Osteoblast (primary cell): ENCODE data around the gene CIC. TPM values are rescaled to one million over a fixed set of nuclear protein-coding genes. Genes with fewer than 3 reads are reported as not detected.

ENCODE experiments used
- DNase-seq: peaks from one replicate; pipeline ENCODE4 v3.0.0; 2011; ENCODE audit warnings: low spot score, mixed read lengths; ENCODE audit not compliant: insufficient read length; ENCODE audit errors: missing footprints
- H2AFZ ChIP-seq: 2 replicates; pipeline ENCODE4 v1.6.0; 2011; ENCODE audit warnings: mild to moderate bottlenecking, low read length
- H3K27ac ChIP-seq: 2 replicates; pipeline ENCODE4 v1.5.1; 2011; ENCODE audit warnings: mild to moderate bottlenecking, low read depth, low read length, moderate library complexity
- H3K27me3 ChIP-seq: 2 replicates; pipeline ENCODE4 v1.6.0; 2012; ENCODE audit warnings: mild to moderate bottlenecking, control low read depth, inconsistent platforms, low read length, moderate library complexity; ENCODE audit not compliant: insufficient read depth
- H3K36me3 ChIP-seq: 2 replicates; pipeline ENCODE4 v1.5.1; 2011; ENCODE audit warnings: mild to moderate bottlenecking, low read length, control low read depth, moderate library complexity; ENCODE audit not compliant: insufficient read depth
- H3K4me1 ChIP-seq: 2 replicates; pipeline ENCODE4 v1.5.1; 2011; ENCODE audit warnings: mild to moderate bottlenecking, low read length, control low read depth, moderate library complexity; ENCODE audit not compliant: insufficient read depth
- H3K4me2 ChIP-seq: 2 replicates; pipeline ENCODE4 v1.6.0; 2011; ENCODE audit warnings: mild to moderate bottlenecking, low read length; ENCODE audit not compliant: insufficient read depth
- H3K4me3 ChIP-seq: fragments of 200-600 bp; sonication (generic); 3 replicates; pipeline ENCODE4 v1.5.1; 2012; ENCODE audit warnings: mild to moderate bottlenecking, low read length, inconsistent platforms; ENCODE audit not compliant: insufficient read depth
- H3K79me2 ChIP-seq: 2 replicates; pipeline ENCODE4 v1.6.0; 2012; ENCODE audit warnings: mild to moderate bottlenecking, low read length, control low read depth, inconsistent platforms; ENCODE audit not compliant: insufficient read depth
- H3K9me3 ChIP-seq: 2 replicates; pipeline ENCODE4 v1.5.1; 2011; ENCODE audit warnings: low read depth, low read length, control low read depth
- H4K20me1 ChIP-seq: 2 replicates; pipeline ENCODE4 v1.6.0; 2012; ENCODE audit warnings: mild to moderate bottlenecking, low read length, control low read depth; ENCODE audit not compliant: insufficient read depth
- total RNA-seq: library from RNA; depleted of rRNA; stranded (reverse); fragments of >200 nt; gene quantifications from 2 replicates; pipeline ENCODE4 v1.2.3, GENCODE V29; 2012
- TF ChIP-seq, protein P1 (sequence below): IDR thresholded peaks from 2 replicates; pipeline ENCODE4 v1.5.1; 2011; ENCODE audit warnings: mild to moderate bottlenecking, low read depth, low read length, moderate library complexity; ENCODE audit errors: extremely low read depth

Gene CIC
- total RNA-seq, 1 donor = 39.1 TPM

DNA sequence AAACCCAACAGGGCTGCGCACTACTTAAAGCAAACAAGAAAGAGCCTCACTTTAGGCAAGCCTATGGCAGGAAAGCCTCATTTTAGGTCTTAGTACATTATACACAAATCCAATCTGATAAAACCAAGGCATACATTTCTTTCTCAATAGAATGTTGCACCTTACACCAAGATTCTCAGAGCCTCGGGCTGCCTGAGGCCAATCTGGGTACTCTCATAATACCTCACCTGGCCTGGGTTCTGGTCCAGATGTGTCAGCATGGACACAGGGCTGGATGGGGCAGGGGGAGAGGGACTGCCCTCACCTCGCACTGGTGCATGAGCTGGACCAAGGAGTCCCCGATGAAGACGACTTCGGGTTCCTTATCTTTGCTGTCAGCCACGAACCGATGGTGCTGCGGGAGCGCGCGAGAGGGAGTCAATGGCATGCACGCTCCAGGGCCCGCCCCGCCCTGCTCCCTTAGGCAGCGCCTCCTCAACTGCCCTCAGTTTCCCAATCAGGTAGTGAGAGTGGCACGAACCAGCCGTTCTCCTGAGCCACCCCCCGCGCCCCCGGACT is 32.7 kb downstream of the CIC start, which contains the start of gene PRR19:
Gene PRR19, plus strand, starts transcription at position 487 of the 558 bp plus-strand sequence. CDS start 7,453 bp downstream, outside the sequence.
- peak within 1 kb of the TSS; percentile 94 for H2AFZ ChIP-seq
- H3K4me3 ChIP-seq = peak within 1 kb of the TSS; percentile 81
- H3K9me3 ChIP-seq = no peaks in the 10 kb centered on the region
- H3K4me1 ChIP-seq = peaks cover 9% of the 10 kb centered on the region
- TF ChIP-seq, protein P1, sequence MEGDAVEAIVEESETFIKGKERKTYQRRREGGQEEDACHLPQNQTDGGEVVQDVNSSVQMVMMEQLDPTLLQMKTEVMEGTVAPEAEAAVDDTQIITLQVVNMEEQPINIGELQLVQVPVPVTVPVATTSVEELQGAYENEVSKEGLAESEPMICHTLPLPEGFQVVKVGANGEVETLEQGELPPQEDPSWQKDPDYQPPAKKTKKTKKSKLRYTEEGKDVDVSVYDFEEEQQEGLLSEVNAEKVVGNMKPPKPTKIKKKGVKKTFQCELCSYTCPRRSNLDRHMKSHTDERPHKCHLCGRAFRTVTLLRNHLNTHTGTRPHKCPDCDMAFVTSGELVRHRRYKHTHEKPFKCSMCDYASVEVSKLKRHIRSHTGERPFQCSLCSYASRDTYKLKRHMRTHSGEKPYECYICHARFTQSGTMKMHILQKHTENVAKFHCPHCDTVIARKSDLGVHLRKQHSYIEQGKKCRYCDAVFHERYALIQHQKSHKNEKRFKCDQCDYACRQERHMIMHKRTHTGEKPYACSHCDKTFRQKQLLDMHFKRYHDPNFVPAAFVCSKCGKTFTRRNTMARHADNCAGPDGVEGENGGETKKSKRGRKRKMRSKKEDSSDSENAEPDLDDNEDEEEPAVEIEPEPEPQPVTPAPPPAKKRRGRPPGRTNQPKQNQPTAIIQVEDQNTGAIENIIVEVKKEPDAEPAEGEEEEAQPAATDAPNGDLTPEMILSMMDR = no peak
- H3K27ac ChIP-seq = no peak within 1 kb of the TSS
- H3K27me3 ChIP-seq = no peaks in the 10 kb centered on the region
- H4K20me1 ChIP-seq = no peaks in the 10 kb centered on the region
- H3K79me2 ChIP-seq = no peaks in the 10 kb centered on the region
- DNase-seq = peak; percentile 89
- no peaks in the 10 kb centered on the region for H3K36me3 ChIP-seq
- H3K4me2 ChIP-seq = peak within 1 kb of the TSS; percentile 93

DNA sequence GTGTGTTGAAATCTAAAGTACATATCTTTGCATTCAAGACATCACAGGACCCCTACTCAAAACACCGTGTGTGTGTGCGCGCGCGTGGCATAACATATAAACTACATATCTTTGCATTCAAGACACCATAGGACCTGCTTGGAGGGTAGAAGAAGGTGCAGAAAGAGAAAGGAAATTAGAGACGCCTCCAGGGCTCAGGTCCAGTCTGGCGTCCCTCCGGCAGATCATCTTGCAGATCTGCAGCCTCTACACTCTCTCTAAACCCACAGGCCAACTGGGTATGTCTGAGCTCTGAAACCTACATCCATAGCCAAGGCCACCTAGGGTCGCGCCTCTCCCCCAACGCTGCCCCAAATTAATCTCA is 34.0 kb downstream of the CIC start:
- H3K27me3 ChIP-seq = no peaks in the 10 kb centered on the region
- no peaks in the 10 kb centered on the region for H3K36me3 ChIP-seq
- TF ChIP-seq, protein P1 = no peak
- no peaks in the 10 kb centered on the region for H4K20me1 ChIP-seq
- peak overlapping the region; percentile 81 for H3K4me3 ChIP-seq
- DNase-seq = no peak
- H3K4me2 ChIP-seq = peak overlapping the region; percentile 93
- H3K4me1 ChIP-seq = peaks cover 9% of the 10 kb centered on the region
- H2AFZ ChIP-seq = no peak overlapping the region
- H3K9me3 ChIP-seq = no peaks in the 10 kb centered on the region
- H3K79me2 ChIP-seq = no peaks in the 10 kb centered on the region
- H3K27ac ChIP-seq = no peak overlapping the region

DNA sequence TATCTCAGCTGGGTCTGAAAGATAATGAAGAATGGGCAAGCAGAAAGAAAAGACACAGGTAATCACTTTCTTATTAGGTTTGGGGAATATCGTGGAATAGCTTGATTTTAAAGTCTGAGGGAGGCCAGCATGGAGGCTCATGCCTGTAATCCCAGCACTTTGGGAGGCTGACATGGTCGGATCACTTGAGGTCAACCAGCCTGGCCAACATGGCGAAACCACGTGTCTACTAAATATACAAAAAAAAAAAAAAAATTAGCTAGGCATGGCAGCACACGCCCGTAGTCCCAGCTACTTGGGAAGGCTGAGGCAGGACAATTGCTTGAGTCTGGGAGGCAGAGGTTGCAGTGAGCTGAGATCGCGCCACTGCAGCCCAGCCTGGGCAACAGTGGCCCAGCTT is 34.8 kb downstream of the CIC start:
- no peaks in the 10 kb centered on the region for H3K9me3 ChIP-seq
- H4K20me1 ChIP-seq = no peaks in the 10 kb centered on the region
- H3K79me2 ChIP-seq = no peaks in the 10 kb centered on the region
- H3K36me3 ChIP-seq = no peaks in the 10 kb centered on the region
- peaks cover 9% of the 10 kb centered on the region for H3K4me1 ChIP-seq
- H3K27me3 ChIP-seq = no peaks in the 10 kb centered on the region
- H3K27ac ChIP-seq = no peak overlapping the region
- H3K4me3 ChIP-seq = no peak overlapping the region
- H3K4me2 ChIP-seq = no peak overlapping the region
- H2AFZ ChIP-seq = no peak overlapping the region
- DNase-seq = no peak
- TF ChIP-seq, protein P1 = no peak

DNA sequence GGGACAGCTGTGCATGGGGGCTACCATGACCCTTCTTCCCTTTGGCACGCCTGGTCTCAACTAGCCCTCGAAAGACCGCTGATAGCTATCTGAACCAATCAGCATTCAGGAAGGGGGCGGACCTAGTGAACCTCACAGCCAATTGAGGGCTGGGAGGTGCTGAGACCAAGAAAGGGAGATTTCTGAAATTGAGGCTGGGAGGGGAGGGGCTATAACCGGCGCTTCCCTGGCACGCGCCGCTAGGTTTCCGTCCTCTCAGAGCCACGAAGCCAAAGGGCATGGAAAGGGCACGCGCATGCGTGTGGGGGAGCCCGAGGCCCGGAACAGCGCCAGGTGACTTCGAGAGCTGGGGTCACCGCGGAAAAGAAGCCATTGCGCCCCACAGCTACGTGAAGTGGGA is 37.6 kb downstream of the CIC start:
- no peak overlapping the region for H2AFZ ChIP-seq
- no peaks in the 10 kb centered on the region for H3K79me2 ChIP-seq
- H3K27ac ChIP-seq = no peak overlapping the region
- TF ChIP-seq, protein P1 = no peak
- DNase-seq = peak; percentile 82
- peaks cover 4% of the 10 kb centered on the region for H3K27me3 ChIP-seq
- H3K4me1 ChIP-seq = peaks cover 9% of the 10 kb centered on the region
- H3K36me3 ChIP-seq = no peaks in the 10 kb centered on the region
- no peak overlapping the region for H3K4me2 ChIP-seq
- H3K4me3 ChIP-seq = no peak overlapping the region
- H3K9me3 ChIP-seq = no peaks in the 10 kb centered on the region
- H4K20me1 ChIP-seq = no peaks in the 10 kb centered on the region
